Astrocyte (in vitro differentiated cells and primary cell): ENCODE results near the gene HNRNPA1. TPM values are rescaled to one million over a fixed set of nuclear protein-coding genes. Genes with fewer than 3 reads are reported as not detected.

ENCODE experiments used
- DNase-seq: peaks from one replicate; pipeline ENCODE4 v3.0.0-alpha.2; 2010; ENCODE audit warnings: low read depth
- FAIRE-seq: peaks from 2 replicates; lab custom pipeline; 2011; peaks lifted over from hg19 to GRCh38; lab: Jason Lieb, UNC
- H2AFZ ChIP-seq: 2 replicates; pipeline ENCODE4 v1.6.0; 2012; ENCODE audit warnings: low read depth, low read length, inconsistent platforms
- H3K27ac ChIP-seq: 2 replicates; pipeline ENCODE4 v1.5.1; 2011; ENCODE audit warnings: low read depth, low read length, inconsistent platforms
- H3K27me3 ChIP-seq: 2 replicates; pipeline ENCODE4 v1.6.0; 2011; ENCODE audit warnings: low read length, inconsistent platforms; ENCODE audit not compliant: insufficient read depth
- H3K36me3 ChIP-seq: 2 replicates; pipeline ENCODE4 v1.5.1; 2011; ENCODE audit warnings: low read length, inconsistent platforms; ENCODE audit not compliant: insufficient read depth
- H3K4me1 ChIP-seq: 2 replicates; pipeline ENCODE4 v1.5.1; 2011; ENCODE audit warnings: low read length, inconsistent platforms; ENCODE audit not compliant: insufficient read depth
- H3K4me2 ChIP-seq: 2 replicates; pipeline ENCODE4 v1.6.0; 2012; ENCODE audit warnings: low read length, inconsistent platforms
- H3K4me3 ChIP-seq: 2 replicates; pipeline ENCODE4 v1.5.1; 2011; ENCODE audit warnings: low read depth, mild to moderate bottlenecking, low read length, inconsistent platforms; ENCODE audit not compliant: insufficient read depth
- H3K79me2 ChIP-seq: 2 replicates; pipeline ENCODE4 v1.6.0; 2012; ENCODE audit warnings: mild to moderate bottlenecking, low read length, inconsistent platforms; ENCODE audit not compliant: insufficient read depth
- H3K9ac ChIP-seq: 2 replicates; pipeline ENCODE4 v1.6.0; 2012; ENCODE audit warnings: mild to moderate bottlenecking, low read length, inconsistent platforms
- H3K9me3 ChIP-seq: 2 replicates; pipeline ENCODE4 v1.5.1; 2012; ENCODE audit warnings: low read depth, mild to moderate bottlenecking, low read length, inconsistent platforms; ENCODE audit not compliant: insufficient read depth
- H4K20me1 ChIP-seq: 2 replicates; pipeline ENCODE4 v1.6.0; 2012; ENCODE audit warnings: low read length, inconsistent platforms; ENCODE audit not compliant: insufficient read depth
- H3K27ac Mint-ChIP-seq: one replicate; pipeline ENCODE4 v1.8.0; 2021; ENCODE audit warnings: mild to moderate bottlenecking, mixed read lengths; ENCODE audit not compliant: unreplicated experiment
- H3K27me3 Mint-ChIP-seq: one replicate; pipeline ENCODE4 v1.8.0; 2021; ENCODE audit warnings: low read depth, mixed read lengths; ENCODE audit not compliant: unreplicated experiment
- H3K36me3 Mint-ChIP-seq: one replicate; pipeline ENCODE4 v1.8.0; 2021; ENCODE audit warnings: low read depth, mixed read lengths; ENCODE audit not compliant: unreplicated experiment
- H3K4me1 Mint-ChIP-seq: one replicate; pipeline ENCODE4 v1.8.0; 2021; ENCODE audit warnings: low read depth, mixed read lengths; ENCODE audit not compliant: unreplicated experiment
- H3K4me3 Mint-ChIP-seq: one replicate; pipeline ENCODE4 v1.8.0; 2021; ENCODE audit warnings: mild to moderate bottlenecking, moderate library complexity, mixed read lengths; ENCODE audit not compliant: unreplicated experiment
- H3K9me3 Mint-ChIP-seq: one replicate; pipeline ENCODE4 v1.8.0; 2021; ENCODE audit warnings: mild to moderate bottlenecking, mixed read lengths; ENCODE audit not compliant: unreplicated experiment
- EZH2 ChIP-seq: IDR thresholded peaks from 2 replicates; pipeline ENCODE4 v1.6.1; 2012; ENCODE audit warnings: mild to moderate bottlenecking, low read length, inconsistent platforms; ENCODE audit not compliant: insufficient read depth
- total RNA-seq: library from RNA; stranded (reverse); gene quantifications from 2 replicates; pipeline ENCODE4 v1.2.1, GENCODE V29; 2021
- TF ChIP-seq, protein P1 (sequence below): IDR thresholded peaks from 2 replicates; pipeline ENCODE4 v1.5.1; 2011; ENCODE audit warnings: low read depth, mild to moderate bottlenecking, inconsistent platforms, low read length, moderate library complexity; ENCODE audit not compliant: insufficient read depth

The HNRNPA1 gene
- total RNA-seq, 1 donor from 2014 or later = 612 TPM

DNA sequence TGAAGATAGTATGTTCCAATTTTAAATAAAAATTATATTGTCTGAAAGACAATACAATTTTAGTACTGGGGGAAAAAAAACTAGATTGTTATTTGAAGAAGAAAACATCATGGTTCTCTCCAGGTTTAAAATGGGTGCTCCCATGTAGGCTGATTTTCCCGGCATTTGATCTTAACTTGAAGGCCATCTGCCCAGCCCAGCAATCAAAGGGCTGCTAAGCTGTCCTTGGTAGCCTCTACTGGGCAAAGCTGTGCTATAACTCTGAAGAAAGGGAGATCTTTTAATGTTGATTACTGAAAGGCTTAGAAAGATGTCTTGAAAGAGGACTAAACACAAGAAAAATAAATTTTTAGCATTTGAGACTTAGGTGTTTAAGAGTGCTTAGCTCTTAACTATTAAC, 42.0 kb upstream of the HNRNPA1 start:
- Mint-ChIP-seq H3K27me3 (no peaks in the 10 kb centered on the region), H3K4me3 (no peak overlapping the region), H3K4me1 (peaks cover 6% of the 10 kb centered on the region), H3K36me3 (peaks cover 14% of the 10 kb centered on the region), H3K9me3 (no peaks in the 10 kb centered on the region), H3K27ac (no peak overlapping the region)
- H3K79me2 ChIP-seq = peaks cover 2% of the 10 kb centered on the region
- DNase-seq = no peak
- TF ChIP-seq, protein P1, sequence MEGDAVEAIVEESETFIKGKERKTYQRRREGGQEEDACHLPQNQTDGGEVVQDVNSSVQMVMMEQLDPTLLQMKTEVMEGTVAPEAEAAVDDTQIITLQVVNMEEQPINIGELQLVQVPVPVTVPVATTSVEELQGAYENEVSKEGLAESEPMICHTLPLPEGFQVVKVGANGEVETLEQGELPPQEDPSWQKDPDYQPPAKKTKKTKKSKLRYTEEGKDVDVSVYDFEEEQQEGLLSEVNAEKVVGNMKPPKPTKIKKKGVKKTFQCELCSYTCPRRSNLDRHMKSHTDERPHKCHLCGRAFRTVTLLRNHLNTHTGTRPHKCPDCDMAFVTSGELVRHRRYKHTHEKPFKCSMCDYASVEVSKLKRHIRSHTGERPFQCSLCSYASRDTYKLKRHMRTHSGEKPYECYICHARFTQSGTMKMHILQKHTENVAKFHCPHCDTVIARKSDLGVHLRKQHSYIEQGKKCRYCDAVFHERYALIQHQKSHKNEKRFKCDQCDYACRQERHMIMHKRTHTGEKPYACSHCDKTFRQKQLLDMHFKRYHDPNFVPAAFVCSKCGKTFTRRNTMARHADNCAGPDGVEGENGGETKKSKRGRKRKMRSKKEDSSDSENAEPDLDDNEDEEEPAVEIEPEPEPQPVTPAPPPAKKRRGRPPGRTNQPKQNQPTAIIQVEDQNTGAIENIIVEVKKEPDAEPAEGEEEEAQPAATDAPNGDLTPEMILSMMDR = no peak
- TF ChIP-seq EZH2 = no peak
- no peak overlapping the region for H3K4me2 ChIP-seq
- H3K27ac ChIP-seq = no peak overlapping the region
- peaks cover 23% of the 10 kb centered on the region for H3K36me3 ChIP-seq
- no peak overlapping the region for H2AFZ ChIP-seq
- no peaks in the 10 kb centered on the region for H3K9me3 ChIP-seq
- H3K9ac ChIP-seq = no peak overlapping the region
- no peaks in the 10 kb centered on the region for H3K4me1 ChIP-seq
- H3K27me3 ChIP-seq = no peaks in the 10 kb centered on the region
- no peak for FAIRE-seq
- H3K4me3 ChIP-seq = no peak overlapping the region
- H4K20me1 ChIP-seq = no peaks in the 10 kb centered on the region

- Histone ChIP-seq H3K9me3 (no peaks in the 10 kb centered on the region), H3K36me3 (peaks cover 23% of the 10 kb centered on the region), H2AFZ (no peak overlapping the region), H3K79me2 (peaks cover 2% of the 10 kb centered on the region), H3K27ac (no peak overlapping the region), H3K4me3 (no peak overlapping the region), H4K20me1 (no peaks in the 10 kb centered on the region), H3K27me3 (no peaks in the 10 kb centered on the region), H3K4me2 (no peak overlapping the region), H3K9ac (no peak overlapping the region), H3K4me1 (no peaks in the 10 kb centered on the region)
- Mint-ChIP-seq H3K4me3 (no peak overlapping the region), H3K4me1 (peaks cover 6% of the 10 kb centered on the region), H3K27ac (no peak overlapping the region), H3K9me3 (no peaks in the 10 kb centered on the region), H3K36me3 (peaks cover 14% of the 10 kb centered on the region), H3K27me3 (no peaks in the 10 kb centered on the region)
- no peak for TF ChIP-seq EZH2
- FAIRE-seq = no peak
- DNase-seq = no peak
Observed at GRCh38 chr12:54239620-54240019, 40.9 kb upstream of the HNRNPA1 start.

- TF ChIP-seq, protein P1 = no peak
- TF ChIP-seq EZH2 = no peak
- Mint-ChIP-seq H3K36me3 (peaks cover 14% of the 10 kb centered on the region), H3K9me3 (no peaks in the 10 kb centered on the region), H3K4me3 (no peak overlapping the region), H3K27me3 (no peaks in the 10 kb centered on the region), H3K4me1 (peaks cover 6% of the 10 kb centered on the region), H3K27ac (no peak overlapping the region)
- Histone ChIP-seq H3K36me3 (peaks cover 25% of the 10 kb centered on the region), H3K4me2 (no peak overlapping the region), H3K4me1 (no peaks in the 10 kb centered on the region), H4K20me1 (no peaks in the 10 kb centered on the region), H2AFZ (no peak overlapping the region), H3K27ac (no peak overlapping the region), H3K79me2 (peaks cover 2% of the 10 kb centered on the region), H3K9me3 (no peaks in the 10 kb centered on the region), H3K9ac (no peak overlapping the region), H3K27me3 (no peaks in the 10 kb centered on the region), H3K4me3 (no peak overlapping the region)
- DNase-seq = no peak
- FAIRE-seq = no peak
Observed at GRCh38 chr12:54240129-54240528, 40.4 kb upstream of the HNRNPA1 start.
